Liver (tissue), 5 donors: ENCODE data around the gene GZMM. TPM values are rescaled to one million over a fixed set of nuclear protein-coding genes. Genes with fewer than 3 reads are reported as not detected.

Experiments
- HNF4A ChIP-seq, 2 donors: conservative IDR thresholded peaks; 2 replicates each; pipeline ENCODE4 v1.6.1; 2016; ENCODE audit warnings: antibody characterized with exemption in 2 of 2, mild to moderate bottlenecking in 2 of 2
- HNF4G ChIP-seq: IDR thresholded peaks from 2 replicates; pipeline ENCODE4 v1.6.1; 2016; ENCODE audit warnings: antibody characterized with exemption
- RAD21 ChIP-seq, 2 donors: IDR thresholded peaks; 2 replicates each; pipeline ENCODE4 v1.6.1; 2016; ENCODE audit warnings: antibody characterized with exemption in 2 of 2, mild to moderate bottlenecking in 2 of 2
- TAF1 ChIP-seq: conservative IDR thresholded peaks from 2 replicates; pipeline ENCODE4 v1.6.1; 2016; ENCODE audit warnings: antibody characterized with exemption, mild to moderate bottlenecking
- polyA plus RNA-seq, 2 donors: library from polyadenylated mRNA; stranded (reverse) in 1 of 2; unstranded in 1 of 2; fragments of 200-250 nt in 1 of 2; fragments of >200 nt in 1 of 2; fragmentation: Nextera tagmentation in 1 of 2; extraction: Ambion mirVana in 1 of 2; gene quantifications; one replicate each; pipeline versions ENCODE4 v1.2.1 to v1.2.3, GENCODE V29; 2013 to 2015
- total RNA-seq, 2 donors: library from RNA; depleted of rRNA; stranded (reverse); fragments of >200 nt; gene quantifications; one replicate each; pipeline ENCODE4 v1.2.3, GENCODE V29; 2014
- TF ChIP-seq, protein P1 (sequence below): IDR thresholded peaks from 2 replicates; pipeline ENCODE4 v1.6.1; 2016; ENCODE audit warnings: antibody characterized with exemption, mild to moderate bottlenecking
- donor health status: healthy.
- donor health status: healthy.
- donor health status: healthy.

The GZMM gene
- total and polyA plus RNA-seq, 4 donors, result 0.28 to 1.3 (median 1.1) TPM

DNA sequence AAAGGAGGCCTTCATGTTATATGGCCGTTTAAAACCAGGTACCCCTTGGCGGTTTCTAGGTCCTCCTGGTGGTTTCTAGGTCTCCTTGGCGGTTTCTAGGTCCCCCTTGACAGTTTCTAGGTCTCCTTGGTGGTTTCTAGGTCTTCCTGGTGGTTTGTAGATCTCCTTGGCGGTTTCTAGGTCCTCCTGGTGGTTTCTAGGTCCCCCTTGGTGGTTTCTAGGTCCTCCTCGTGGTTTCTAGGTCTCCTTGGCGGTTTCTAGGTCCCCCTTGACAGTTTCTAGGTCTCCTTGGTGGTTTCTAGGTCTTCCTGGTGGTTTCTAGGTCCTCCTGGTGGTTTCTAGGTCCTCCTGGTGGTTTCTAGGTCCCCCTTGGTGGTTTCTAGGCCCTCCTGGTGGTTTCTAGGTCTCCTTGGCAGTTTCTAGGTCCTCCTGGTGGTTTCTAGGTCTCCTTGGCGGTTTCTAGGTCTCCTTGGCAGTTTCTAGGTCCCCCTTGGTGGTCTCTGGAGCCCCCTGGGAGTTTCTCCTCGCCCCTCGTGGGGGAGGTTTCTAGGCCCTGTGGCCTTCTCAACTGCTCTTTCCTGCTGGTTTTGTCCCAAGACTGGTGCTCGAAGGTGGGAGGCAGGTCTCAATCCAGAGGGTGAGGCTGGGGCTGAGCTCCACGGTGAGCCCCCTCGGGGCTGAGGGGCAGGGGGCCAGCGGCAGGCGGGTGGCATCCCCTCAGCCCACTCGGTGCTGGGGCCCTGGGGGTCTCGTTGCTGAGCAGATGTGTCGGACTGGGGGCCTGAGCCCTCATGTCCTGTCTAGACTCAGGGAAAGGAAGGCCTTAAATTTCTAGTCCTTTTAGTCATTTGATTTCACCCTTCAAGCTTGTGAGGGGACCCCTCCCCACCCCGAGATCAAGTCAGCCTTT lies 53.8 kb downstream of the GZMM start (continued):
- TF ChIP-seq, protein P1, sequence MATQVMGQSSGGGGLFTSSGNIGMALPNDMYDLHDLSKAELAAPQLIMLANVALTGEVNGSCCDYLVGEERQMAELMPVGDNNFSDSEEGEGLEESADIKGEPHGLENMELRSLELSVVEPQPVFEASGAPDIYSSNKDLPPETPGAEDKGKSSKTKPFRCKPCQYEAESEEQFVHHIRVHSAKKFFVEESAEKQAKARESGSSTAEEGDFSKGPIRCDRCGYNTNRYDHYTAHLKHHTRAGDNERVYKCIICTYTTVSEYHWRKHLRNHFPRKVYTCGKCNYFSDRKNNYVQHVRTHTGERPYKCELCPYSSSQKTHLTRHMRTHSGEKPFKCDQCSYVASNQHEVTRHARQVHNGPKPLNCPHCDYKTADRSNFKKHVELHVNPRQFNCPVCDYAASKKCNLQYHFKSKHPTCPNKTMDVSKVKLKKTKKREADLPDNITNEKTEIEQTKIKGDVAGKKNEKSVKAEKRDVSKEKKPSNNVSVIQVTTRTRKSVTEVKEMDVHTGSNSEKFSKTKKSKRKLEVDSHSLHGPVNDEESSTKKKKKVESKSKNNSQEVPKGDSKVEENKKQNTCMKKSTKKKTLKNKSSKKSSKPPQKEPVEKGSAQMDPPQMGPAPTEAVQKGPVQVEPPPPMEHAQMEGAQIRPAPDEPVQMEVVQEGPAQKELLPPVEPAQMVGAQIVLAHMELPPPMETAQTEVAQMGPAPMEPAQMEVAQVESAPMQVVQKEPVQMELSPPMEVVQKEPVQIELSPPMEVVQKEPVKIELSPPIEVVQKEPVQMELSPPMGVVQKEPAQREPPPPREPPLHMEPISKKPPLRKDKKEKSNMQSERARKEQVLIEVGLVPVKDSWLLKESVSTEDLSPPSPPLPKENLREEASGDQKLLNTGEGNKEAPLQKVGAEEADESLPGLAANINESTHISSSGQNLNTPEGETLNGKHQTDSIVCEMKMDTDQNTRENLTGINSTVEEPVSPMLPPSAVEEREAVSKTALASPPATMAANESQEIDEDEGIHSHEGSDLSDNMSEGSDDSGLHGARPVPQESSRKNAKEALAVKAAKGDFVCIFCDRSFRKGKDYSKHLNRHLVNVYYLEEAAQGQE, result no peak
- TF ChIP-seq HNF4G (no peak), RAD21 (IDR thresholded peaks at IDR 0.05) (no peak), TAF1 (no peak), HNF4A (conservative IDR thresholded peaks at IDR 0.05) (no peak)

Other genes starting within 250 kb of the GZMM start
- gene MIER2, start 199.3 kb upstream of the GZMM start, total RNA-seq, result 1 to 10 TPM; 3.5 to 3.9 TPM
- 1 to 10 TPM; 2.7 to 4.1 TPM for gene MIER2, start 199.3 kb upstream of the GZMM start, polyA plus RNA-seq
- under 1 TPM; 0.09 to 0.42 TPM for gene C2CD4C, start 134.9 kb upstream of the GZMM start, total RNA-seq
- gene C2CD4C, start 134.9 kb upstream of the GZMM start, polyA plus RNA-seq, result under 1 TPM; 0.08 to 0.29 TPM
- gene SHC2, start 83.0 kb upstream of the GZMM start, total RNA-seq, result 10 to 100 TPM; 15.6 to 28.7 TPM
- gene SHC2, start 83.0 kb upstream of the GZMM start, polyA plus RNA-seq, result 10 to 100 TPM; 17.3 to 43.0 TPM
- under 1 TPM; 0.17 to 0.23 TPM for gene MADCAM1, start 47.6 kb upstream of the GZMM start, total RNA-seq
- under 1 TPM; 0.25 to 0.32 TPM for gene MADCAM1, start 47.6 kb upstream of the GZMM start, polyA plus RNA-seq
- 10 to 100 TPM; 15.1 to 15.5 TPM for gene TPGS1, start 36.6 kb upstream of the GZMM start, total RNA-seq
- gene TPGS1, start 36.6 kb upstream of the GZMM start, polyA plus RNA-seq, result 10 to 100 TPM in 1 of 2 donors, 1 to 10 TPM in 1; 1.7 to 14.3 TPM
- 10 to 100 TPM; 29.6 to 83.8 TPM for gene CDC34, start 12.3 kb upstream of the GZMM start, total RNA-seq
- 10 to 100 TPM; 19.2 to 53.9 TPM for gene CDC34, start 12.3 kb upstream of the GZMM start, polyA plus RNA-seq
- gene BSG, start 28.5 kb downstream of the GZMM start, total RNA-seq, result 100 to 1,000 TPM in 1 of 2 donors, 10 to 100 TPM in 1; 80.4 to 367 TPM
- gene BSG, start 28.5 kb downstream of the GZMM start, polyA plus RNA-seq, result 100 to 1,000 TPM; 146 to 152 TPM
- under 1 TPM; 0.05 to 0.17 TPM for gene HCN2, start 45.8 kb downstream of the GZMM start, total RNA-seq
- under 1 TPM in 1 of 2 donors, not detected in 1; 0.13 TPM for gene HCN2, start 45.8 kb downstream of the GZMM start, polyA plus RNA-seq
- 10 to 100 TPM; 16.0 to 33.0 TPM for gene POLRMT, start 89.5 kb downstream of the GZMM start, total RNA-seq
- gene POLRMT, start 89.5 kb downstream of the GZMM start, polyA plus RNA-seq, result 10 to 100 TPM; 37.2 to 41.4 TPM
- gene FGF22, start 95.8 kb downstream of the GZMM start, total RNA-seq, result under 1 TPM in 1 of 2 donors, not detected in 1; 0.08 TPM
- gene FGF22, start 95.8 kb downstream of the GZMM start, polyA plus RNA-seq, result not detected
- 10 to 100 TPM; 16.7 to 29.1 TPM for gene RNF126, start 119.2 kb downstream of the GZMM start, total RNA-seq
- gene RNF126, start 119.2 kb downstream of the GZMM start, polyA plus RNA-seq, result 10 to 100 TPM; 19.1 to 32.7 TPM
- 1 to 10 TPM; 5.7 to 8.4 TPM for gene FSTL3, start 132.3 kb downstream of the GZMM start, total RNA-seq
- gene FSTL3, start 132.3 kb downstream of the GZMM start, polyA plus RNA-seq, result 1 to 10 TPM; 2.2 to 6.3 TPM
- 10 to 100 TPM in 1 of 2 donors, not detected in 1; 12.1 TPM for gene PRSS57, start 151.4 kb downstream of the GZMM start, total RNA-seq
- under 1 TPM in 1 of 2 donors, not detected in 1; 0.10 TPM for gene PRSS57, start 151.4 kb downstream of the GZMM start, polyA plus RNA-seq
- 1 to 10 TPM; 3.8 to 4.8 TPM for gene PALM, start 164.9 kb downstream of the GZMM start, total RNA-seq
- 1 to 10 TPM in 1 of 2 donors, under 1 TPM in 1; 0.92 to 5.1 TPM for gene PALM, start 164.9 kb downstream of the GZMM start, polyA plus RNA-seq
- gene MISP, start 207.1 kb downstream of the GZMM start, total RNA-seq, result under 1 TPM in 1 of 2 donors, not detected in 1; 0.08 TPM
- gene MISP, start 207.1 kb downstream of the GZMM start, polyA plus RNA-seq, result under 1 TPM in 1 of 2 donors, not detected in 1; 0.05 TPM